IMR-90 (cell line): ENCODE measurements around the gene TRIO. TPM values are rescaled to one million over a fixed set of nuclear protein-coding genes. Genes with fewer than 3 reads are reported as not detected.

ENCODE experiments used
- ATAC-seq: fragments of 200-7000 bp; cut with Tn5 transposase; 2 replicates; pipeline ENCODE4 v1.9.1; 2020; ENCODE audit warnings: low read depth, mild to moderate bottlenecking, moderate library complexity
- BruUV-seq: library from RNA; stranded (reverse); fragments of 400-500 nt; replicated peaks from 2 replicates; lab custom pipeline; 2021; lab: Mats Ljungman, UMichigan
- CTCF ChIA-PET: fragments of 300-600 bp; formaldehyde crosslinking; extraction: SDS; loops from one replicate; lab custom pipeline; 2021; ENCODE audit warnings: antibody characterized with exemption; lab: Yijun Ruan, JAX
- POLR2A ChIA-PET: fragments of 300-600 bp; sonication (Branson Sonifier 250); formaldehyde crosslinking; loops from one replicate; lab custom pipeline; 2022; ENCODE audit warnings: antibody characterized with exemption; ENCODE audit not compliant: unreplicated experiment; lab: Charles Lee
- DNase-seq: peaks from one replicate; pipeline ENCODE4 v3.0.0; 2013
- H2AFZ ChIP-seq: replicated peaks from 2 replicates; pipeline ENCODE3; 2013; ENCODE audit warnings: low read length, mild to moderate bottlenecking; ENCODE audit not compliant: poor library complexity
- H2AK5ac ChIP-seq: 2 replicates; pipeline ENCODE4 v1.6.1; 2013; ENCODE audit warnings: low read depth, low read length, inconsistent platforms
- H2AK9ac ChIP-seq: replicated peaks from 2 replicates; pipeline ENCODE3; 2013; ENCODE audit warnings: mild to moderate bottlenecking, low read depth, low read length, moderate library complexity; ENCODE audit not compliant: poor library complexity
- H2BK120ac ChIP-seq: 2 replicates; pipeline ENCODE4 v1.6.1; 2013; ENCODE audit warnings: low read depth, low read length, inconsistent platforms
- H2BK15ac ChIP-seq: 3 replicates; pipeline ENCODE4 v1.6.1; 2013; ENCODE audit warnings: low read depth, low read length, inconsistent platforms
- H2BK20ac ChIP-seq: 2 replicates; pipeline ENCODE4 v1.6.1; 2013; ENCODE audit warnings: low read depth, mild to moderate bottlenecking, inconsistent platforms, low read length, moderate library complexity
- H2BK5ac ChIP-seq: 2 replicates; pipeline ENCODE4 v1.6.1; 2013; ENCODE audit warnings: mild to moderate bottlenecking, low read depth, low read length, inconsistent platforms; ENCODE audit not compliant: poor library complexity, severe bottlenecking
- H3K14ac ChIP-seq: replicated peaks from 2 replicates; pipeline ENCODE4 v1.6.1; 2013; ENCODE audit warnings: low read depth, low read length, inconsistent platforms
- H3K18ac ChIP-seq: 2 replicates; pipeline ENCODE4 v1.6.1; 2013; ENCODE audit warnings: low read depth, low read length, control low read depth
- H3K23ac ChIP-seq: 2 replicates; pipeline ENCODE4 v1.6.1; 2013; ENCODE audit warnings: low read depth, low read length, inconsistent platforms
- H3K27ac ChIP-seq: 2 replicates; pipeline ENCODE4 v1.5.1; 2013; ENCODE audit warnings: mild to moderate bottlenecking, control low read depth, low read length; ENCODE audit not compliant: insufficient read depth
- H3K27me3 ChIP-seq: 2 replicates; pipeline ENCODE4 v1.6.1; 2013; ENCODE audit warnings: low read length; ENCODE audit not compliant: control insufficient read depth, insufficient read depth
- H3K36me3 ChIP-seq: 2 replicates; pipeline ENCODE4 v1.6.1; 2013; ENCODE audit warnings: low read length, mixed read lengths; ENCODE audit not compliant: control insufficient read depth, insufficient read depth
- H3K4ac ChIP-seq: 2 replicates; pipeline ENCODE4 v1.6.1; 2013; ENCODE audit warnings: low read depth, low read length, inconsistent platforms
- H3K4me1 ChIP-seq: 2 replicates; pipeline ENCODE4 v1.6.1; 2013; ENCODE audit warnings: low read length, mixed read lengths; ENCODE audit not compliant: control insufficient read depth, insufficient read depth
- H3K4me2 ChIP-seq: 2 replicates; pipeline ENCODE4 v1.6.1; 2013; ENCODE audit warnings: low read depth, mild to moderate bottlenecking, control low read depth, low read length, moderate library complexity
- H3K4me3 ChIP-seq: 2 replicates; pipeline ENCODE4 v1.5.1; 2013; ENCODE audit warnings: low read depth, mild to moderate bottlenecking, control low read depth, low read length, moderate library complexity; ENCODE audit not compliant: insufficient read depth
- H3K56ac ChIP-seq: 2 replicates; pipeline ENCODE4 v1.6.1; 2013; ENCODE audit warnings: low read length, inconsistent platforms; ENCODE audit not compliant: insufficient read depth; ENCODE audit errors: extremely low read depth
- H3K79me1 ChIP-seq, 2 experiments: 2 replicates each; pipeline ENCODE4 v1.6.1; 2013; ENCODE audit warnings: low read length in 2 of 2, inconsistent platforms in 1 of 2, low read depth in 1 of 2
- H3K9ac ChIP-seq: 2 replicates; pipeline ENCODE4 v1.6.1; 2013; ENCODE audit warnings: low read depth, low read length, control low read depth
- H3K9me1 ChIP-seq: 2 replicates; pipeline ENCODE4 v1.6.1; 2013; ENCODE audit warnings: low read length, inconsistent platforms; ENCODE audit not compliant: insufficient read depth
- H3K9me3 ChIP-seq: 2 replicates; pipeline ENCODE4 v1.6.1; 2013; ENCODE audit warnings: low read length; ENCODE audit not compliant: control insufficient read depth, insufficient read depth
- H4K20me1 ChIP-seq: 2 replicates; pipeline ENCODE4 v1.6.1; 2013; ENCODE audit warnings: low read length, inconsistent platforms; ENCODE audit not compliant: insufficient read depth
- H4K5ac ChIP-seq: 2 replicates; pipeline ENCODE4 v1.6.1; 2013; ENCODE audit warnings: mild to moderate bottlenecking, low read depth, low read length, control low read depth
- H4K8ac ChIP-seq, 2 experiments: 2 replicates each; pipeline ENCODE4 v1.6.1; 2013; ENCODE audit warnings: low read depth in 2 of 2, low read length in 2 of 2, control low read depth in 1 of 2, inconsistent platforms in 1 of 2
- H4K91ac ChIP-seq: 2 replicates; pipeline ENCODE4 v1.6.1; 2013; ENCODE audit warnings: low read depth, low read length, inconsistent platforms; ENCODE audit not compliant: insufficient read depth
- BHLHE40 ChIP-seq: fragments of 150-350 bp; IDR thresholded peaks from 2 replicates; pipeline ENCODE4 v1.6.1; 2016; ENCODE audit warnings: mild to moderate bottlenecking, low read depth, low read length
- CEBPB ChIP-seq: IDR thresholded peaks from 2 replicates; pipeline ENCODE4 v1.6.1; 2012; ENCODE audit warnings: low read depth, low read length, improper control_type of control experiment
- CHD1 ChIP-seq: IDR thresholded peaks from 2 replicates; pipeline ENCODE4 v1.6.1; 2012; ENCODE audit warnings: low read depth, low read length, improper control_type of control experiment
- ELK1 ChIP-seq: fragments of 150-350 bp; IDR thresholded peaks from 2 replicates; pipeline ENCODE4 v1.6.1; 2016; ENCODE audit warnings: low read depth, mild to moderate bottlenecking, low read length, moderate library complexity, borderline replicate concordance
- FOS ChIP-seq: fragments of 150-350 bp; IDR thresholded peaks from 2 replicates; pipeline ENCODE4 v1.6.1; 2016; ENCODE audit warnings: low read depth, low read length
- MAFK ChIP-seq: IDR thresholded peaks from 2 replicates; pipeline ENCODE4 v1.6.1; 2012; ENCODE audit warnings: low read depth, low read length, improper control_type of control experiment
- MAZ ChIP-seq: IDR thresholded peaks from 2 replicates; pipeline ENCODE4 v1.6.1; 2012; ENCODE audit warnings: low read depth, mild to moderate bottlenecking, low read length, improper control_type of control experiment, moderate library complexity, borderline replicate concordance
- MXI1 ChIP-seq: IDR thresholded peaks from 2 replicates; pipeline ENCODE4 v1.6.1; 2012; ENCODE audit warnings: low read depth, mild to moderate bottlenecking, low read length, moderate library complexity, borderline replicate concordance
- NFE2L2 ChIP-seq: fragments of 150-350 bp; IDR thresholded peaks from 2 replicates; pipeline ENCODE4 v1.6.1; 2016; ENCODE audit warnings: low read depth, mild to moderate bottlenecking, low read length
- POLR2A ChIP-seq: IDR thresholded peaks from 2 replicates; pipeline ENCODE4 v1.6.1; 2012; ENCODE audit warnings: mild to moderate bottlenecking, low read depth, low read length
- RAD21 ChIP-seq: IDR thresholded peaks from 2 replicates; pipeline ENCODE4 v1.6.1; 2012; ENCODE audit warnings: low read length, improper control_type of control experiment
- RCOR1 ChIP-seq: IDR thresholded peaks from 2 replicates; pipeline ENCODE4 v1.6.1; 2012; ENCODE audit warnings: mild to moderate bottlenecking, low read length, improper control_type of control experiment; ENCODE audit not compliant: insufficient replicate concordance
- SMC3 ChIP-seq: fragments of 150-350 bp; IDR thresholded peaks from 2 replicates; pipeline ENCODE4 v1.6.1; 2016; ENCODE audit warnings: low read depth, mild to moderate bottlenecking, antibody characterized with exemption, low read length, moderate library complexity
- USF2 ChIP-seq: fragments of 150-350 bp; IDR thresholded peaks from 2 replicates; pipeline ENCODE4 v1.6.1; 2017; ENCODE audit warnings: mild to moderate bottlenecking, antibody characterized with exemption, low read length, low read depth
- WGBS, 2 experiments: methylation state at CpG; one replicate each; pipeline versions ENCODE4 v1.1.5 to v1.1.7; 2013; ENCODE audit warnings: missing lambda C conversion rate in 2 of 2; ENCODE audit not compliant: insufficient read length in 1 of 2; ENCODE audit errors: extremely low coverage in 2 of 2; 5-methylcytosine and 5-hydroxymethylcytosine counted together
- dilution Hi-C: fragments of 300-500 bp; cut with HindIII; formaldehyde crosslinking; loops from one replicate; pipeline ENCODE4 v1.14.3; 2018; ENCODE audit warnings: low sequenced_read_pairs; ENCODE audit not compliant: unreplicated experiment
- in situ Hi-C: fragments of 300-500 bp; cut with MboI; formaldehyde crosslinking; loops from 3 replicates; pipeline ENCODE4 v1.14.3; 2019; ENCODE audit warnings: low sequenced_read_pairs, inconsistent platforms, mixed read lengths
- intact Hi-C: fragments of 100-400 bp; cut with micrococcal nuclease; formaldehyde crosslinking; loops from 2 replicates; pipeline ENCODE4 v1.10.0; 2022
- polyA plus RNA-seq, 3 experiments: library from polyadenylated mRNA; depleted of rRNA; stranded (reverse); fragments of >200 nt; gene quantifications; 2 replicates each; pipeline ENCODE4 v1.2.3, GENCODE V29; 2012; ENCODE audit warnings: low replicate concordance in 1 of 3
- total RNA-seq: library from RNA; depleted of rRNA; stranded (reverse); fragments of >200 nt; gene quantifications from 2 replicates; pipeline ENCODE4 v1.2.3, GENCODE V29; 2012

TRIO gene
- total and polyA plus RNA-seq, 2 of the 4 experiments (the other 2 are of a cell fraction): 206 to 522 TPM

- Histone ChIP-seq H3K9me1 (peaks cover 37% of the 10 kb centered on the region), H3K4me1 (peaks cover 49% of the 10 kb centered on the region), H2AK9ac (no peak overlapping the region), H3K4ac (no peak overlapping the region), H3K9me3 (no peaks in the 10 kb centered on the region), H3K18ac (no peak overlapping the region), H3K27me3 (no peaks in the 10 kb centered on the region), H4K5ac (no peak overlapping the region), H2AK5ac (no peak overlapping the region), H2BK15ac (no peak overlapping the region), H4K8ac (no peak overlapping the region), H4K91ac (no peak overlapping the region), H3K79me1 (peaks cover 19 to 80% of the 10 kb centered on the region in 2 experiments), H3K27ac (no peak overlapping the region), H2BK20ac (no peak overlapping the region), H3K4me2 (no peak overlapping the region), H3K9ac (peak overlapping the region; percentile 16; the same call in 1 of the 2 replicates), H3K14ac (peak overlapping the region; percentile 5; the same call in 1 of the 2 replicates), H3K23ac (peak overlapping the region; percentile 85; the same call in 1 of the 2 replicates), H2BK5ac (peak overlapping the region; percentile 15), H3K4me3 (no peak overlapping the region), H4K20me1 (peaks cover 87% of the 10 kb centered on the region), H3K36me3 (peaks cover 18% of the 10 kb centered on the region), H3K56ac (no peak overlapping the region), H2BK120ac (no peak overlapping the region), H2AFZ (no peak overlapping the region)
- ATAC-seq (no peak), DNase-seq (no peak)
- intact Hi-C loops (no loop called here), dilution Hi-C loops (no loop called here), in situ Hi-C loops (no loop called here)
- ChIA-PET POLR2A (no interaction called here), CTCF (no interaction called here)
- no CpG with 5 or more reads among the region's 3 CpGs for WGBS, 2 experiments
- TF ChIP-seq ELK1: no peak
- TF ChIP-seq FOS: no peak
- no peak for TF ChIP-seq MAZ
- no peak for TF ChIP-seq MAFK
- no peak for TF ChIP-seq MXI1
- TF ChIP-seq RCOR1: no peak
- TF ChIP-seq SMC3: no peak
- no peak for TF ChIP-seq CHD1
- TF ChIP-seq CEBPB: no peak
- no peak for TF ChIP-seq NFE2L2
- no peak for TF ChIP-seq BHLHE40
- TF ChIP-seq POLR2A: no peak
- no peak for TF ChIP-seq RAD21
- no peak for TF ChIP-seq USF2
- BruUV-seq: no TSS peak
Observed at GRCh38 chr5:14444161-14444560, 301.0 kb downstream of the TRIO start.
